Measurements from ENCODE around the gene NPC1L1. TPM values are rescaled to one million over a fixed set of nuclear protein-coding genes. Genes with fewer than 3 reads are reported as not detected.
A peak's percentile ranks its signal among the peaks of the same experiment; 100 is the strongest.

NPC1L1 gene
- total RNA-seq, 1 experiment from 2014 or later: 0.04 TPM

DNA sequence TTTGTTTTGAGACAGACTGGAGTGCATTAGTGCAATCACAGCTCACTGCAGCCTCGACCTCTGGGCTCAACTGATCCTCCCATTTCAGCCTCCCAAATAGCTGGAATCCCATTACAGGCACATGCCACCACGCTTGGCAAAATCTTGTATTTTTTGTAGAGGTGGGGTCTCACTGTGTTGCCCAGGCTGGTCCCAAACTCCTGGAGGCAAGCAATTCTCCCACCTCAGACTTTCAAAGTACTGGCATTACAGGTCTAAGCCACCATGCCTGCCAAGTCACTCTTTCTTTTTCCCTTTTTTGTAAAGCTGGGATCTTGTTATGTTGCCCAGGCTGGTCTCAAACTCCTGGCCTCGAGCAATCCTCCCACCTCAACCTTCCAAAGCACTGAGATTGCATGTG is 8.3 kb upstream of the NPC1L1 start:
- no peaks in the 10 kb centered on the region for H3K27me3 ChIP-seq (ENCODE audit: low read length)
- H3K79me2 ChIP-seq (ENCODE audit: low read length): no peaks in the 10 kb centered on the region
- CTCF ChIA-PET: no interaction called here
- no peaks in the 10 kb centered on the region for H3K9me2 ChIP-seq (replicated peaks; ENCODE audit: low read length)
- no peaks in the 10 kb centered on the region for H3K36me3 ChIP-seq (ENCODE audit: low read depth, low read length)
- peaks cover 12% of the 10 kb centered on the region for H3K4me1 ChIP-seq (ENCODE audit: insufficient read depth, low read length)
- H3K27ac ChIP-seq (ENCODE audit: low read length): no peak overlapping the region
- intact Hi-C loops (cut with micrococcal nuclease): no loop called here
- no peak for DNase-seq
- no TSS peak for BruUV-seq (replicated peaks)
- no peak overlapping the region for H3K4me2 ChIP-seq (ENCODE audit: low read length)
- TF ChIP-seq EZH2phosphoT487 (IDR thresholded peaks at IDR 0.05; ENCODE audit: borderline replicate concordance, low read length): no peak
- TF ChIP-seq CTCF (conservative IDR thresholded peaks at IDR 0.05; ENCODE audit: low read depth, low read length): no peak
- ATAC-seq: no peak
- H3F3A ChIP-seq (ENCODE audit: low read length, unreplicated experiment): no peaks in the 10 kb centered on the region
- no peak overlapping the region for H2AFZ ChIP-seq (ENCODE audit: low read length)
- no peaks in the 10 kb centered on the region for H3K9me3 ChIP-seq (ENCODE audit: low read length)
- POLR2A ChIA-PET (ENCODE audit: unreplicated experiment): interaction anchor here (0.6 kb wide), 1 partner anchor 57 kb away, joined by 4 read pairs; no protein-coding TSS in a partner anchor
- H4K20me1 ChIP-seq (ENCODE audit: low read length): no peaks in the 10 kb centered on the region
- H3K4me3 ChIP-seq (ENCODE audit: low read length): no peak overlapping the region
- no peak overlapping the region for H3K9ac ChIP-seq (ENCODE audit: low read length)

- no peak overlapping the region for H3K4me2 ChIP-seq (ENCODE audit: low read length)
- H3K4me1 ChIP-seq (ENCODE audit: insufficient read depth, low read length): peaks cover 18% of the 10 kb centered on the region
- H3K27me3 ChIP-seq (ENCODE audit: low read length): no peaks in the 10 kb centered on the region
- ATAC-seq (no peak), DNase-seq (no peak)
- H4K20me1 ChIP-seq (ENCODE audit: low read length): no peaks in the 10 kb centered on the region
- no peaks in the 10 kb centered on the region for H3F3A ChIP-seq (ENCODE audit: low read length, unreplicated experiment)
- no peaks in the 10 kb centered on the region for H3K9me3 ChIP-seq (ENCODE audit: low read length)
- no peaks in the 10 kb centered on the region for H3K9me2 ChIP-seq (replicated peaks; ENCODE audit: low read length)
- no peak overlapping the region for H2AFZ ChIP-seq (ENCODE audit: low read length)
- H3K79me2 ChIP-seq (ENCODE audit: low read length): no peaks in the 10 kb centered on the region
- POLR2A ChIA-PET (ENCODE audit: unreplicated experiment): no interaction called here
- H3K4me3 ChIP-seq (ENCODE audit: low read length): no peak overlapping the region
- TF ChIP-seq CTCF (conservative IDR thresholded peaks at IDR 0.05; ENCODE audit: low read depth, low read length) (no peak), EZH2phosphoT487 (IDR thresholded peaks at IDR 0.05; ENCODE audit: borderline replicate concordance, low read length) (no peak), EZH2 (IDR thresholded peaks at IDR 0.05; ENCODE audit: low read length, unreplicated experiment) (no peak)
- H3K36me3 ChIP-seq (ENCODE audit: low read depth, low read length): no peaks in the 10 kb centered on the region
- no peak overlapping the region for H3K9ac ChIP-seq (ENCODE audit: low read length)
- intact Hi-C loops (cut with micrococcal nuclease): no loop called here
- no peak overlapping the region for H3K27ac ChIP-seq (ENCODE audit: low read length)
- CTCF ChIA-PET: no interaction called here
- BruUV-seq (replicated peaks): no TSS peak
These were observed 7.8 kb upstream of the NPC1L1 start for GRCh38 chr7:44548893-44549292.

- intact Hi-C loops (cut with micrococcal nuclease): no loop called here
- no peaks in the 10 kb centered on the region for H3F3A ChIP-seq (ENCODE audit: low read length, unreplicated experiment)
- peak; percentile 23 for ATAC-seq
- no peaks in the 10 kb centered on the region for H3K9me2 ChIP-seq (replicated peaks; ENCODE audit: low read length)
- BruUV-seq (replicated peaks): no TSS peak
- H3K27ac ChIP-seq (ENCODE audit: low read length): no peak overlapping the region
- H3K4me2 ChIP-seq (ENCODE audit: low read length): peak overlapping the region; percentile 46
- no peaks in the 10 kb centered on the region for H4K20me1 ChIP-seq (ENCODE audit: low read length)
- CTCF ChIA-PET: interaction anchor here (0.5 to 0.6 kb wide), 2 partner anchors 8 to 140 kb away, joined by 3 to 8 read pairs; no protein-coding TSS in a partner anchor
- H3K27me3 ChIP-seq (ENCODE audit: low read length): no peaks in the 10 kb centered on the region
- H3K36me3 ChIP-seq (ENCODE audit: low read depth, low read length): no peaks in the 10 kb centered on the region
- no peak overlapping the region for H3K9ac ChIP-seq (ENCODE audit: low read length)
- POLR2A ChIA-PET (ENCODE audit: unreplicated experiment): no interaction called here
- no peaks in the 10 kb centered on the region for H3K79me2 ChIP-seq (ENCODE audit: low read length)
- TF ChIP-seq EZH2phosphoT487 (IDR thresholded peaks at IDR 0.05; ENCODE audit: borderline replicate concordance, low read length) (no peak), EZH2 (IDR thresholded peaks at IDR 0.05; ENCODE audit: low read length, unreplicated experiment) (no peak), CTCF (conservative IDR thresholded peaks at IDR 0.05; ENCODE audit: low read depth, low read length) (no peak)
- DNase-seq: peak; percentile 35
- peak overlapping the region; percentile 50; the same call in 1 of the 2 replicates for H2AFZ ChIP-seq (ENCODE audit: low read length)
- H3K9me3 ChIP-seq (ENCODE audit: low read length): no peaks in the 10 kb centered on the region
- H3K4me3 ChIP-seq (ENCODE audit: low read length): peak overlapping the region; percentile 30; the same call in 1 of the 2 replicates
- H3K4me1 ChIP-seq (ENCODE audit: insufficient read depth, low read length): peaks cover 28% of the 10 kb centered on the region
These were observed 6.6 kb upstream of the NPC1L1 start for GRCh38 chr7:44547536-44548231.
